IMR-90 (cell line): Measurements from ENCODE around the gene HHIPL1.

Experiments
- BHLHE40 ChIP-seq: fragments of 150-350 bp; IDR thresholded peaks from 2 replicates; pipeline ENCODE4 v1.6.1; 2016; ENCODE audit warnings: mild to moderate bottlenecking, low read depth, low read length
- CHD1 ChIP-seq: IDR thresholded peaks from 2 replicates; pipeline ENCODE4 v1.6.1; 2012; ENCODE audit warnings: low read depth, low read length, improper control_type of control experiment
- FOS ChIP-seq: fragments of 150-350 bp; IDR thresholded peaks from 2 replicates; pipeline ENCODE4 v1.6.1; 2016; ENCODE audit warnings: low read depth, low read length
- MAFK ChIP-seq: IDR thresholded peaks from 2 replicates; pipeline ENCODE4 v1.6.1; 2012; ENCODE audit warnings: low read depth, low read length, improper control_type of control experiment
- MAZ ChIP-seq: IDR thresholded peaks from 2 replicates; pipeline ENCODE4 v1.6.1; 2012; ENCODE audit warnings: low read depth, mild to moderate bottlenecking, low read length, improper control_type of control experiment, moderate library complexity, borderline replicate concordance
- MXI1 ChIP-seq: IDR thresholded peaks from 2 replicates; pipeline ENCODE4 v1.6.1; 2012; ENCODE audit warnings: low read depth, mild to moderate bottlenecking, low read length, moderate library complexity, borderline replicate concordance
- NFE2L2 ChIP-seq: fragments of 150-350 bp; IDR thresholded peaks from 2 replicates; pipeline ENCODE4 v1.6.1; 2016; ENCODE audit warnings: low read depth, mild to moderate bottlenecking, low read length
- POLR2A ChIP-seq: IDR thresholded peaks from 2 replicates; pipeline ENCODE4 v1.6.1; 2012; ENCODE audit warnings: mild to moderate bottlenecking, low read depth, low read length
- RAD21 ChIP-seq: IDR thresholded peaks from 2 replicates; pipeline ENCODE4 v1.6.1; 2012; ENCODE audit warnings: low read length, improper control_type of control experiment
- SMC3 ChIP-seq: fragments of 150-350 bp; IDR thresholded peaks from 2 replicates; pipeline ENCODE4 v1.6.1; 2016; ENCODE audit warnings: low read depth, mild to moderate bottlenecking, antibody characterized with exemption, low read length, moderate library complexity
- USF2 ChIP-seq: fragments of 150-350 bp; IDR thresholded peaks from 2 replicates; pipeline ENCODE4 v1.6.1; 2017; ENCODE audit warnings: mild to moderate bottlenecking, antibody characterized with exemption, low read length, low read depth
- TF ChIP-seq, protein P1 (sequence below): conservative IDR thresholded peaks from 2 replicates; pipeline ENCODE4 v1.5.1; 2012; ENCODE audit warnings: mild to moderate bottlenecking, low read depth, low read length, improper control_type of control experiment

DNA sequence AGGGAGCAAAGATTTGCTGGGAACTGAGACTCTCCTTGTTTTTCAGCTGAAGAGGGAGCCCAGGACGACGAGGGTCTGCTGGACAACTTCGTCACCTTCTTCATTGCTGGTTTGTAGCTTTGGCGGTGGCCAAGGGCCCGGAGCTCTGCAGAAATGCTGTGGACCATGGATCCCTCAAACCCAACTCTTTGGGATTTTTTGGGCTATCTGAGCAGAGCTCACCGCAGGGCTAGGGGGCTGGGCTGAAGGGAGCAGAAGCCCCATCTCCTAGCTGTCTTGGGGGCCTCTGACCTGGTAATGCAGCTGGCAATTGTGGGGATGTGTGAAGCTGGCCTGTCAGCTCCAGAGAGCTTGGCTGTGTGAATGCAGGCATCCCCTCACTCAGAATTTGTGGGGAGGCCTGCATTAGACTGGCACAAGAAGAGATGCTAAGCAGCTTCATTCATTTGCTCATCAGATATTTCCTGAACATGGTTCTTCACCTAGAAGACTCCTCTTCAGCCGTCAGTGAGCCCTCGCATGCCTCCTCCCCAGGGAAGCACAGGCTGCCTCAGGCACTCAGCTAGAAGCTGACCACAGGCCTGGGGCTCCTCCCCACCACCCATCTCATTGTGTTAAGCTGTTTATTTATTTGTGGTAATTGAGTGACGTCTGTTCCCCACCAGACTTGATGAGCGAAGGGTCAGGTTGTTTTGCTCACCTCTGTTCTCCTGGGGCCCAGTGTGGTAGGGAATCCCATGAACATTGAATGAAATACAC is 71.3 kb downstream of the HHIPL1 start:
- TF ChIP-seq, protein P1, sequence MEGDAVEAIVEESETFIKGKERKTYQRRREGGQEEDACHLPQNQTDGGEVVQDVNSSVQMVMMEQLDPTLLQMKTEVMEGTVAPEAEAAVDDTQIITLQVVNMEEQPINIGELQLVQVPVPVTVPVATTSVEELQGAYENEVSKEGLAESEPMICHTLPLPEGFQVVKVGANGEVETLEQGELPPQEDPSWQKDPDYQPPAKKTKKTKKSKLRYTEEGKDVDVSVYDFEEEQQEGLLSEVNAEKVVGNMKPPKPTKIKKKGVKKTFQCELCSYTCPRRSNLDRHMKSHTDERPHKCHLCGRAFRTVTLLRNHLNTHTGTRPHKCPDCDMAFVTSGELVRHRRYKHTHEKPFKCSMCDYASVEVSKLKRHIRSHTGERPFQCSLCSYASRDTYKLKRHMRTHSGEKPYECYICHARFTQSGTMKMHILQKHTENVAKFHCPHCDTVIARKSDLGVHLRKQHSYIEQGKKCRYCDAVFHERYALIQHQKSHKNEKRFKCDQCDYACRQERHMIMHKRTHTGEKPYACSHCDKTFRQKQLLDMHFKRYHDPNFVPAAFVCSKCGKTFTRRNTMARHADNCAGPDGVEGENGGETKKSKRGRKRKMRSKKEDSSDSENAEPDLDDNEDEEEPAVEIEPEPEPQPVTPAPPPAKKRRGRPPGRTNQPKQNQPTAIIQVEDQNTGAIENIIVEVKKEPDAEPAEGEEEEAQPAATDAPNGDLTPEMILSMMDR, result no peak
- TF ChIP-seq POLR2A, result no peak
- no peak for TF ChIP-seq MAZ
- no peak for TF ChIP-seq SMC3
- no peak for TF ChIP-seq MXI1
- no peak for TF ChIP-seq MAFK
- TF ChIP-seq USF2, result no peak
- TF ChIP-seq FOS, result no peak
- TF ChIP-seq BHLHE40, result no peak
- TF ChIP-seq RAD21, result no peak
- no peak for TF ChIP-seq CHD1
- no peak for TF ChIP-seq NFE2L2
